GM18951 (cell line): ENCODE results near the gene NUTM1.
"Not testable (repeated sequence)": the region's sequence is repeated elsewhere in the genome, so short reads cannot be mapped to it uniquely, and the experiment has no call there.

ENCODE experiments used
- POLR2A ChIP-seq: IDR thresholded peaks from 4 replicates; pipeline ENCODE4 v1.6.1; 2011; ENCODE audit warnings: mild to moderate bottlenecking; ENCODE audit not compliant: insufficient read length, insufficient read depth; ENCODE audit errors: extremely low read depth
- in situ Hi-C: fragments of 300-500 bp; cut with MboI; formaldehyde crosslinking; loops from one replicate; pipeline ENCODE4 v1.12.0; 2022; ENCODE audit warnings: low sequenced_read_pairs, mixed read lengths, inconsistent platforms; ENCODE audit not compliant: unreplicated experiment

The NUTM1 gene

DNA sequence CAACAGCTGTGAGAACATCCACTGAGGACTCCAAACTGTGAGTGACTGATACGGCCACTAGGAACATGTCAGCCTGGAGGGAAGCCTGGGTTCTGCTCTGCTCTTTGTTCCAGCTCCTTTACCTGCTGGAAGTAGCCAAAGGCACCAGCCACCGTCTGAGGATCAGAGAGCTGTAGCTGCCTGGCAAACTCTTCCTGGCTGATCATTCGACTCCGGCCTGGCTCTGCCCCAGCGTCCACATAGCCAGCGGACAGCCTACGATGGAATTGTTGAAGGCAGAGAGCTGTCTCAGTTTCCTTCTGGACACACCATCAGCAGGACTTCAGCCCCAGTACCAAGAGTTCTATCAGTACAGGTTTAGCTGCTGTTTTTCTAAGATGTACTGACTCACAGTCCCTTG, 18.2 kb downstream of the NUTM1 start:
- TF ChIP-seq POLR2A = no peak
- in situ Hi-C loops = loop anchor here (25.0 kb wide), 1 partner anchor 249 kb away; the partner anchor contains the start of genes EMC7 and PGBD4

DNA sequence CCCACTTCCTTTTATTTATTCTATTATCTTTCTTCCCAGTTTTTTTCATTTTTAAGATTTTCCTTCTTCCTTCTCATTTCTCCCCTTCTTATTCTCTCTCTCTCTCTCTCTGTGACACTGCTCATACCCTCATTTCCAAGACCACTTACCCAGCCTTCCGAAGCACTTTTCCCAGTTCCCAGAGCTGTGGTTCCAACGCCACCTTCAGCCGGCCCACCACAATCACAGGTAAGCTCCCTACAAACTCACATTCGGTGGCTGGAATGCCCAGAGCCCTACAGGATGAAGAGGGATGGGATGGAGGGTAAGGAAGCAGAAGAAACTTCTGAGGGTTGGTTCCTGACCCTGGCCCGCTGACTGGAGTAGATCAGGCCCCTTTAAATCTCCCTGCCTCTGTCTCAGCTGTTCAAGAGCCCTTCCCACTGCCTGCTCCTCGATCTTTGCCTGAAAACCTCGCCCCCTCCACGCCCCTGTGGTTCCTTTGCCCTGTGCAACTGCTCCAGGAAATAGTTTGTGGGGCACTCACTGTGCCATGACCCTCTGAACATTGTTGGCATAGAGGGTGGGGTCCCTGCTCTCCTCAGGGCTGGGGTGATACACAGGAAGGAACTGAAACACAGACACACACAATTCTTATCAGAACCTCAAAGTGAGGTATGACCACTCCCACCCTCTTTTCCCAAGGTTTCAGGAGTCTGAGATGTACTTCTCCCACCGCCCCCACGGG, 19.1 kb downstream of the NUTM1 start:
- no peak for TF ChIP-seq POLR2A
- in situ Hi-C loops = loop anchor here (25.0 kb wide), 1 partner anchor 250 kb away; the partner anchor contains the start of genes EMC7 and PGBD4

- no peak for TF ChIP-seq POLR2A
- in situ Hi-C loops = loop anchor here (25.0 kb wide), 1 partner anchor 252 kb away; the partner anchor contains the start of genes EMC7 and PGBD4
These were observed 20.9 kb downstream of the NUTM1 start for GRCh38 chr15:34364041-34364440.

- TF ChIP-seq POLR2A = no peak
- in situ Hi-C loops = loop anchor here (25.0 kb wide), 1 partner anchor 253 kb away; the partner anchor contains the start of genes EMC7 and PGBD4
These were observed 22.1 kb downstream of the NUTM1 start for GRCh38 chr15:34365091-34365825.

DNA sequence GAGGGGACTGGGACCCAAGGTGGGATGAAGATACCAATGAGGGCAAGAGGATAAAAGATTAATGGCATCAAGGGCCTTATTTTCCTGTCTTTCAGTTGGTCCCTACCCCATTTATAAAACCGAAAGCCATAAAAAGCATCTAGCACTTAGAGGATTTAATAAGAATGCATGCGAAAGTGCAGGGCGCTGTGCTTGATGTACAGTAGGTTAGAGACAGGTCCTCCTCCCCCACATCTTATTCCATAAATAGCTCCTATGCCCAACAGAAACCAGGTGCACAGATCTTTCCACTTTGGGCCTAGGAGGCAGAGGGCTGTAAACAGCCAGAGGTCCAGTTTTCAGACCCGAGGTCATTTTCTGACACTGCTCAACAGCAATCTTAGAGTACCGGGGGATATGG, 22.7 kb downstream of the NUTM1 start:
- in situ Hi-C loops = loop anchor here (25.0 kb wide), 1 partner anchor 254 kb away; the partner anchor contains the start of genes EMC7 and PGBD4
- TF ChIP-seq POLR2A = no peak

DNA sequence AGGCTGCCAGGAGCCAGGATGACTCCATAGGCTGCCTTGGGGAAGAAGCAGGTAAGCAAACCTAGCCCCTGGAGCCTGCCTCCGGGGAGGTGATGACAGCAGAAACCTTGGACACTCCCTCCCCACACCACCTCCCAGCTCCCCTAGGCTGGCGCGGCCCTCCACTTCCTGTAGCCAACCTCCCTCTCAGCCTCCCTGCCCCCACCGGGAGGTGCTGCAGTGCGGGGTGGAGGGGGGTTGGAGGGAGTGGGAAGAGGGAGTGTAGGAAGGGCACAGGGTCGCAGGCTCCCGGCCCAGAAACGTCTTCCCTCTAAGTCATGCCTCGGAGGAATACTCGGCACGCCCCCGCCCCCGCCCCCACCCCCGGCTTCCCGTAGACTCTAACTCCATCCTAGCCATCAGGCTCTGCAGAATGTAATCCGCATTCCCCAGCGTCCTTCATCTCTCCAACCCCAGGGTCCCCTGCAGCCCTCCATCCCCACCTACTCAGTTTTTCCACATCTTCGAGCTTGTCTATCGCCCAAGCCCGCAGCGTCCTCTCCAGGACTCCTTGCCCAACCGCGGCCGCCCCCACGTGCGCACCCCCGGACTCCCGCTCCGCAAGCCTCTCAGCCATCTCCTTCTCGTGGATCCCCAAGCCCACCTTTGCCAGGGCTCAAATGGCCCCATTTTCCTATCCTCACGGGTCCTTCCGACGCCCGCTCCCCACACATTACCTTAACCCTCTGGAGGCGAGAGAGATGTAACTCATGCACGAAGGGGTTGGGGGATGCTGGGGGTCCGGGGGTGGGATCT, 23.4 kb downstream of the NUTM1 start:
- in situ Hi-C loops = loop anchor here (25.0 kb wide), 1 partner anchor 254 kb away; the partner anchor contains the start of genes EMC7 and PGBD4
- TF ChIP-seq POLR2A = peak; percentile 33

GRCh38 chr15:34367101-34368081, 24.3 kb downstream of the NUTM1 start, which contains the start of gene LPCAT4:
LPCAT4 (minus strand) TSS chr15:34367196; CDS start chr15:34367100, 96 bp downstream.
- in situ Hi-C loops = loop anchor here (25.0 kb wide), 1 partner anchor 255 kb away; the partner anchor contains the start of genes EMC7 and PGBD4
- peak; percentile 93 for TF ChIP-seq POLR2A

DNA sequence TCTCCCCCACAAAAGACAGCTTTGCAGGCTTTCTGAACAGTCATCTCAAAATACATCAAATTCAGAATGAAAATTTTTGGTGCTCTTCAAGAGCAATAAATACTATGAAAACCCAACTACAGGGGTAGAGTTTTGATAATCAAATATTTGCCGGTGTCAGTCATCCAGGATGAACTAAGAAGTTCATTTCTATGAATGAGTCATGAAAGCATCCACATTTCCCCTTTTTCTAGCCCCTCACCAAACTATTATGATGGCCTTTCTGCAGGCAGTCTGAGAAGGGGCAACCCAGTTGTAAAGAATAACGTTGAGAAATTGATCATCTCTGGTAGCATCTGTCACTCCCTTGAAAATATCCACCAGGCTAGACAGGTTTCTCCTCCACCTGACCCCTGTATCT, 27.0 kb downstream of the NUTM1 start:
- no peak for TF ChIP-seq POLR2A
- in situ Hi-C loops = loop anchor here (25.0 kb wide), 1 partner anchor 258 kb away; the partner anchor contains the start of genes EMC7 and PGBD4

DNA sequence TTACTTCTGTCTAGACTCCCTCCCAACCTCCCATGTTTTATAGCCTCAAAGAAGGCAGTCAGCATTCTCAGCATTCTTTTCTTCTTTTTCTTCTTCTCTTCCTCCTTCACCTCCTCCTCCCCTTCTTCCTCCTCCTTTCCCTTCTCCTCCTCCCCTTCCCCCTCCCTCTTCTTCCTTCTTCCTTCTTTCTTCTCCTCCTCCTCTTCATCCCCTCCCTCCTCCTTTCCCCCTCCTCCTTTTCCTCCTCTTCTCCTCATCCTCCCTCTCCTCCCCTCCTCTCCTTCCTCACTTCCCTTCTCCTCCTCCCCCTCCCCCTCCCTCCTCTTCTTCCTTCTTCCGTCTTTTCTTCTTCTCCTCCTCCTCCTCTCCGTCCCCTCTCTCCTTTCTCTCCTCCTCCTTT, 27.5 kb downstream of the NUTM1 start:
- no peak for TF ChIP-seq POLR2A
- in situ Hi-C loops = loop anchor here (25.0 kb wide), 1 partner anchor 258 kb away; the partner anchor contains the start of genes EMC7 and PGBD4

GRCh38 chr15:34373951-34374350, 30.8 kb downstream of the NUTM1 start:
- in situ Hi-C loops = loop anchor here (25.0 kb wide), 1 partner anchor 262 kb away; the partner anchor contains the start of genes EMC7 and PGBD4
- no peak for TF ChIP-seq POLR2A

GRCh38 chr15:34374816-34375215, 31.7 kb downstream of the NUTM1 start:
- in situ Hi-C loops = loop anchor here (25.0 kb wide), 1 partner anchor 263 kb away; the partner anchor contains the start of genes EMC7 and PGBD4
- TF ChIP-seq POLR2A = no peak

GRCh38 chr15:34375541-34375940, 32.4 kb downstream of the NUTM1 start:
- in situ Hi-C loops = not testable (repeated sequence)
